ENCODE results near the gene EPN1. TPM values are rescaled to one million over a fixed set of nuclear protein-coding genes. Genes with fewer than 3 reads are reported as not detected.

Gene EPN1
- total RNA-seq, 1 experiment from 2014 or later, result 45.6 TPM

GRCh38 chr19:55661826-55662225 lies 13.2 kb upstream of the EPN1 start:
- Histone ChIP-seq H3K27ac (no peak overlapping the region), H3K9me3 (replicated peaks) (no peaks in the 10 kb centered on the region), H3K36me3 (peaks cover 55% of the 10 kb centered on the region), H3K4me3 (no peak overlapping the region), H3K27me3 (no peaks in the 10 kb centered on the region), H3K4me1 (no peaks in the 10 kb centered on the region)
- no peak for DNase-seq

GRCh38 chr19:55663846-55664536 lies 11.0 kb upstream of the EPN1 start:
- no peak overlapping the region for H3K27ac ChIP-seq
- no peak overlapping the region for H3K4me3 ChIP-seq
- no peaks in the 10 kb centered on the region for H3K27me3 ChIP-seq
- no peak for DNase-seq
- peaks cover 69% of the 10 kb centered on the region for H3K36me3 ChIP-seq
- H3K9me3 ChIP-seq (replicated peaks), result no peaks in the 10 kb centered on the region
- H3K4me1 ChIP-seq, result no peaks in the 10 kb centered on the region

GRCh38 chr19:55666343-55667005 lies 8.6 kb upstream of the EPN1 start:
- no peak for DNase-seq
- no peaks in the 10 kb centered on the region for H3K9me3 ChIP-seq (replicated peaks)
- H3K4me3 ChIP-seq, result no peak overlapping the region
- H3K36me3 ChIP-seq, result peaks cover 69% of the 10 kb centered on the region
- no peak overlapping the region for H3K27ac ChIP-seq
- H3K4me1 ChIP-seq, result no peaks in the 10 kb centered on the region
- no peaks in the 10 kb centered on the region for H3K27me3 ChIP-seq

- Histone ChIP-seq H3K36me3 (peaks cover 68% of the 10 kb centered on the region), H3K27ac (no peak overlapping the region), H3K27me3 (no peaks in the 10 kb centered on the region), H3K4me1 (no peaks in the 10 kb centered on the region), H3K9me3 (replicated peaks) (no peaks in the 10 kb centered on the region), H3K4me3 (no peak overlapping the region)
- no peak for DNase-seq
These were observed 8.0 kb upstream of the EPN1 start for GRCh38 chr19:55667006-55667381.

GRCh38 chr19:55667511-55667910 lies 7.5 kb upstream of the EPN1 start:
- H3K36me3 ChIP-seq, result peaks cover 69% of the 10 kb centered on the region
- H3K27ac ChIP-seq, result no peak overlapping the region
- H3K27me3 ChIP-seq, result no peaks in the 10 kb centered on the region
- H3K9me3 ChIP-seq (replicated peaks), result no peaks in the 10 kb centered on the region
- no peak for DNase-seq
- H3K4me3 ChIP-seq, result no peak overlapping the region
- H3K4me1 ChIP-seq, result peaks cover 3% of the 10 kb centered on the region; the same call in 1 of the 2 replicates

GRCh38 chr19:55667958-55668357 lies 7.1 kb upstream of the EPN1 start:
- Histone ChIP-seq H3K36me3 (peaks cover 65% of the 10 kb centered on the region), H3K27me3 (no peaks in the 10 kb centered on the region), H3K4me3 (no peak overlapping the region), H3K4me1 (peaks cover 3% of the 10 kb centered on the region; the same call in 1 of the 2 replicates), H3K9me3 (replicated peaks) (no peaks in the 10 kb centered on the region), H3K27ac (no peak overlapping the region)
- DNase-seq, result no peak

- H3K4me1 ChIP-seq, result peaks cover 3% of the 10 kb centered on the region; the same call in 1 of the 2 replicates
- DNase-seq, result no peak
- no peak overlapping the region for H3K27ac ChIP-seq
- no peaks in the 10 kb centered on the region for H3K9me3 ChIP-seq (replicated peaks)
- H3K4me3 ChIP-seq, result no peak overlapping the region
- no peaks in the 10 kb centered on the region for H3K27me3 ChIP-seq
- H3K36me3 ChIP-seq, result peaks cover 57% of the 10 kb centered on the region
These were observed 6.2 kb upstream of the EPN1 start for GRCh38 chr19:55668603-55669348.

GRCh38 chr19:55669418-55670279 lies 5.4 kb upstream of the EPN1 start:
- H3K9me3 ChIP-seq (replicated peaks), result no peaks in the 10 kb centered on the region
- no peak for DNase-seq
- no peaks in the 10 kb centered on the region for H3K27me3 ChIP-seq
- no peak overlapping the region for H3K4me3 ChIP-seq
- peaks cover 3% of the 10 kb centered on the region; the same call in 1 of the 2 replicates for H3K4me1 ChIP-seq
- H3K27ac ChIP-seq, result no peak overlapping the region
- peaks cover 50% of the 10 kb centered on the region for H3K36me3 ChIP-seq

- peak; percentile 35 to 38 for DNase-seq
- no peak overlapping the region for H3K4me3 ChIP-seq
- H3K27me3 ChIP-seq, result no peaks in the 10 kb centered on the region
- H3K4me1 ChIP-seq, result peaks cover 3% of the 10 kb centered on the region; the same call in 1 of the 2 replicates
- peaks cover 46% of the 10 kb centered on the region for H3K36me3 ChIP-seq
- H3K27ac ChIP-seq, result no peak overlapping the region
- no peaks in the 10 kb centered on the region for H3K9me3 ChIP-seq (replicated peaks)
These were observed 4.6 kb upstream of the EPN1 start for GRCh38 chr19:55670280-55671053.

- Histone ChIP-seq H3K27ac (no peak overlapping the region), H3K27me3 (no peaks in the 10 kb centered on the region), H3K36me3 (peaks cover 40% of the 10 kb centered on the region), H3K9me3 (replicated peaks) (no peaks in the 10 kb centered on the region), H3K4me1 (peaks cover 3% of the 10 kb centered on the region; the same call in 1 of the 2 replicates), H3K4me3 (no peak overlapping the region)
- DNase-seq, result no peak
These were observed 4.0 kb upstream of the EPN1 start for GRCh38 chr19:55671054-55671378.

- no peaks in the 10 kb centered on the region for H3K27me3 ChIP-seq
- DNase-seq, result no peak
- H3K9me3 ChIP-seq (replicated peaks), result no peaks in the 10 kb centered on the region
- no peak overlapping the region for H3K4me3 ChIP-seq
- H3K36me3 ChIP-seq, result peaks cover 28% of the 10 kb centered on the region
- H3K27ac ChIP-seq, result no peak overlapping the region
- H3K4me1 ChIP-seq, result peaks cover 3% of the 10 kb centered on the region; the same call in 1 of the 2 replicates
These were observed 2.6 kb upstream of the EPN1 start for GRCh38 chr19:55672418-55672817.

- no peak for DNase-seq
- Histone ChIP-seq H3K4me3 (no peak overlapping the region), H3K36me3 (peaks cover 21% of the 10 kb centered on the region), H3K27me3 (no peaks in the 10 kb centered on the region), H3K4me1 (peaks cover 3% of the 10 kb centered on the region; the same call in 1 of the 2 replicates), H3K9me3 (replicated peaks) (no peaks in the 10 kb centered on the region), H3K27ac (no peak overlapping the region)
These were observed 1.6 kb upstream of the EPN1 start for GRCh38 chr19:55673465-55673864.

GRCh38 chr19:55673889-55674288 lies 1.1 kb upstream of the EPN1 start:
- peaks cover 3% of the 10 kb centered on the region; the same call in 1 of the 2 replicates for H3K4me1 ChIP-seq
- H3K27me3 ChIP-seq, result no peaks in the 10 kb centered on the region
- H3K9me3 ChIP-seq (replicated peaks), result no peaks in the 10 kb centered on the region
- H3K36me3 ChIP-seq, result peaks cover 18% of the 10 kb centered on the region
- no peak overlapping the region for H3K4me3 ChIP-seq
- H3K27ac ChIP-seq, result no peak overlapping the region
- DNase-seq, result no peak

GRCh38 chr19:55674459-55674840 lies 576 bp upstream of the EPN1 start:
- H3K27ac ChIP-seq, result no peak overlapping the region
- peaks cover 15% of the 10 kb centered on the region for H3K36me3 ChIP-seq
- no peaks in the 10 kb centered on the region for H3K9me3 ChIP-seq (replicated peaks)
- H3K27me3 ChIP-seq, result no peaks in the 10 kb centered on the region
- no peak for DNase-seq
- H3K4me1 ChIP-seq, result peaks cover 3% of the 10 kb centered on the region; the same call in 1 of the 2 replicates
- H3K4me3 ChIP-seq, result peak overlapping the region; percentile 71
